K562 (cell line): ENCODE data around the gene ACAD8. TPM values are rescaled to one million over a fixed set of nuclear protein-coding genes. Genes with fewer than 3 reads are reported as not detected.

Experiments used
- ATAC-seq: fragments of 200-7000 bp; cut with Tn5 transposase; 3 replicates; pipeline ENCODE4 v1.9.1; 2020; ENCODE audit warnings: moderate library complexity
- BruUV-seq: library from RNA; stranded (reverse); fragments of 400-500 nt; replicated peaks from 2 replicates; lab custom pipeline; 2021; lab: Mats Ljungman, UMichigan
- CTCF ChIA-PET: fragments of 300-600 bp; formaldehyde crosslinking; extraction: SDS; loops from one replicate; lab custom pipeline; 2021; ENCODE audit warnings: low intra/inter-chr PET ratio; lab: Yijun Ruan, JAX
- POLR2A ChIA-PET: fragments of 300-600, 350-650 bp; sonication (Branson Sonifier 250); formaldehyde crosslinking; extraction: SDS; loops from one replicate; lab custom pipeline; 2021; ENCODE audit warnings: antibody characterized with exemption, inconsistent platforms; lab: Yijun Ruan, JAX
- DNase-seq, 4 experiments: peaks; one replicate each; pipeline versions ENCODE4 v3.0.0 to v3.0.0-alpha.2; 2011 to 2018; ENCODE audit warnings: low spot score in 3 of 4, mixed read lengths in 3 of 4; ENCODE audit errors: extremely low read depth in 1 of 4
- FAIRE-seq: peaks from 2 replicates; lab custom pipeline; 2011; peaks lifted over from hg19 to GRCh38; lab: Jason Lieb, UNC
- H2AFZ ChIP-seq: 2 replicates; pipeline ENCODE4 v1.6.0; 2011; ENCODE audit warnings: low read depth, low read length, control low read depth, inconsistent platforms
- H3K27ac ChIP-seq: fragments of 200-600 bp; 3 replicates; pipeline ENCODE4 v1.8.0; 2011; ENCODE audit warnings: low read depth, mild to moderate bottlenecking, control low read depth, inconsistent platforms, low read length, moderate library complexity, mixed read lengths; ENCODE audit errors: extremely low read depth
- H3K27me3 ChIP-seq, 2 experiments: fragments of 300-600 bp in 1 of 2; 2 replicates in 1 of 2; 3 replicates in 1 of 2; pipeline versions ENCODE4 v1.6.0 to v1.8.0; 2011; ENCODE audit warnings: inconsistent platforms in 2 of 2, low read length in 2 of 2, mild to moderate bottlenecking in 1 of 2, mixed read lengths in 1 of 2, moderate library complexity in 1 of 2; ENCODE audit not compliant: control insufficient read depth in 2 of 2, insufficient read depth in 2 of 2
- H3K36me3 ChIP-seq: fragments of 300-600 bp; 3 replicates; pipeline ENCODE4 v1.8.0; 2011; ENCODE audit warnings: mild to moderate bottlenecking, low read length, inconsistent platforms; ENCODE audit not compliant: control insufficient read depth, insufficient read depth
- H3K4me1 ChIP-seq, 2 experiments: fragments of 200-600 bp in 1 of 2; replicated peaks in 1 of 2; 2 replicates in 1 of 2; 3 replicates in 1 of 2; pipeline versions ENCODE4 v1.5.1 to v1.8.0; 2011; ENCODE audit warnings: inconsistent platforms in 2 of 2, low read length in 2 of 2, mild to moderate bottlenecking in 1 of 2, mixed read lengths in 1 of 2, moderate library complexity in 1 of 2; ENCODE audit not compliant: control insufficient read depth in 2 of 2, insufficient read depth in 2 of 2
- H3K4me2 ChIP-seq: 2 replicates; pipeline ENCODE4 v1.6.1; 2011; ENCODE audit warnings: low read length, control low read depth, inconsistent platforms, mixed read lengths; ENCODE audit not compliant: insufficient read depth
- H3K4me3 ChIP-seq: fragments of 200-600 bp; sonication (generic), shearing (Covaris generic); 2 replicates; pipeline ENCODE4 v1.5.1; 2016; ENCODE audit warnings: control low read depth, inconsistent platforms
- H3K79me2 ChIP-seq: fragments of 200-600 bp; 3 replicates; pipeline ENCODE4 v1.8.0; 2011; ENCODE audit warnings: low read length, inconsistent platforms; ENCODE audit not compliant: control insufficient read depth, insufficient read depth
- H3K9ac ChIP-seq, 2 experiments: 2 replicates each; pipeline versions ENCODE4 v1.6.0 to v1.6.1; 2011; ENCODE audit warnings: low read depth in 2 of 2, low read length in 2 of 2, control low read depth in 1 of 2, inconsistent platforms in 1 of 2, mild to moderate bottlenecking in 1 of 2, mixed read lengths in 1 of 2; ENCODE audit not compliant: insufficient read depth in 1 of 2
- H3K9me1 ChIP-seq: one replicate; pipeline ENCODE4 v1.6.0; 2011; ENCODE audit warnings: inconsistent platforms, mild to moderate bottlenecking, low read length, moderate library complexity; ENCODE audit not compliant: control insufficient read depth, insufficient read depth
- H3K9me3 ChIP-seq: replicated peaks from 2 replicates; pipeline ENCODE4 v1.5.1; 2011; ENCODE audit warnings: low read depth, low read length, inconsistent platforms; ENCODE audit not compliant: control insufficient read depth, insufficient read depth
- H4K20me1 ChIP-seq: replicated peaks from 2 replicates; pipeline ENCODE4 v1.6.1; 2011; ENCODE audit warnings: low read length, inconsistent platforms, mixed read lengths; ENCODE audit not compliant: control insufficient read depth, insufficient read depth
- COPS2 ChIP-seq: fragments of 450-650 bp; conservative IDR thresholded peaks from 2 replicates; pipeline ENCODE4 v1.6.1; 2016; ENCODE audit warnings: mild to moderate bottlenecking, moderate library complexity
- E2F3 ChIP-seq: fragments of 250-450 bp; sonication (Bioruptor Pico); IDR thresholded peaks from 2 replicates; pipeline ENCODE4 v1.4.0; 2020; ENCODE audit warnings: mild to moderate bottlenecking
- ETS2 ChIP-seq: IDR thresholded peaks from 2 replicates; pipeline ENCODE4 v1.6.1; 2016; ENCODE audit warnings: borderline replicate concordance, missing genetic modification characterization, mild to moderate bottlenecking, moderate library complexity, missing compliant biosample characterization; ENCODE audit not compliant: poor library complexity, severe bottlenecking
- FOXK2 ChIP-seq, 2 experiments: fragments of 450-650 bp; IDR thresholded peaks in 1 of 2; conservative IDR thresholded peaks in 1 of 2; 2 replicates each; pipeline ENCODE4 v1.6.1; 2016; ENCODE audit warnings: low read depth in 2 of 2, mild to moderate bottlenecking in 1 of 2
- MAZ ChIP-seq, 2 experiments: fragments of 450-650 bp in 1 of 2; sonication (generic) in 1 of 2; formaldehyde crosslinking; IDR thresholded peaks in 1 of 2; conservative IDR thresholded peaks in 1 of 2; 2 replicates each; pipeline versions ENCODE4 v1.4.0 to v1.5.0; 2020; ENCODE audit warnings: mild to moderate bottlenecking in 1 of 2, missing genetic modification reagents in 1 of 2
- NFE2L1 ChIP-seq: fragments of 450-650 bp; IDR thresholded peaks from 2 replicates; pipeline ENCODE4 v1.6.1; 2016; ENCODE audit warnings: missing genetic modification characterization, low read depth, mild to moderate bottlenecking, missing compliant biosample characterization, moderate library complexity, borderline replicate concordance
- PPARD ChIP-seq: fragments of 250-450 bp; sonication (Bioruptor Pico); IDR thresholded peaks from 2 replicates; pipeline ENCODE4 v1.8.0; 2022; ENCODE audit warnings: inconsistent platforms, mild to moderate bottlenecking, moderate library complexity
- SIRT6 ChIP-seq: IDR thresholded peaks from one replicate; pipeline ENCODE4 v1.6.1; 2012; ENCODE audit warnings: low read depth, mild to moderate bottlenecking, control low read depth, inconsistent platforms, low read length, moderate library complexity
- SUPT5H ChIP-seq: fragments of 450-650 bp; IDR thresholded peaks from 2 replicates; pipeline ENCODE4 v1.6.1; 2016
- TBL1XR1 ChIP-seq, 2 experiments: IDR thresholded peaks; 2 replicates each; pipeline ENCODE4 v1.6.1; 2012; ENCODE audit warnings: improper control_type of control experiment in 2 of 2, low read length in 2 of 2, mild to moderate bottlenecking in 1 of 2
- TEAD2 ChIP-seq: fragments of 450-650 bp; IDR thresholded peaks from 2 replicates; pipeline ENCODE4 v1.6.1; 2016; ENCODE audit warnings: missing genetic modification characterization, control low read depth, missing compliant biosample characterization
- ZNF354B ChIP-seq: fragments of 250-450 bp; sonication (Bioruptor Pico); IDR thresholded peaks from 2 replicates; pipeline ENCODE4 v1.4.0; 2020
- ZNF696 ChIP-seq: fragments of 250-450 bp; sonication (Bioruptor Pico); conservative IDR thresholded peaks from 2 replicates; pipeline ENCODE4 v1.4.0; 2020; ENCODE audit warnings: mild to moderate bottlenecking, moderate library complexity
- WGBS: fragments of 100-300 bp; shearing (Covaris generic); methylation state at CpG from one replicate; pipeline ENCODE4 v1.1.6; 2016; ENCODE audit warnings: low coverage, mixed read lengths; ENCODE audit not compliant: insufficient coverage; ENCODE audit errors: missing lambda C conversion rate; 5-methylcytosine and 5-hydroxymethylcytosine counted together
- in situ Hi-C: fragments of 300-500 bp; cut with MboI; formaldehyde crosslinking; loops from 4 replicates; pipeline ENCODE4 v1.15.0; 2018; ENCODE audit warnings: inconsistent platforms, mixed read lengths
- intact Hi-C: fragments of 100-400 bp; cut with micrococcal nuclease; formaldehyde crosslinking; loops from 2 replicates; pipeline ENCODE4 v1.14.2; 2022
- polyA plus RNA-seq, 8 experiments: library from polyadenylated mRNA; depleted of rRNA in 4 of 8; stranded (reverse) in 5 of 8; unstranded in 3 of 8; fragments of >200 nt; fragmentation: Nextera tagmentation in 2 of 8; fragmentation: Illumina TruSeq in 1 of 8; extraction: Ambion mirVana in 2 of 8; extraction: Trizol in 1 of 8; gene quantifications; 2 replicates each; pipeline versions ENCODE4 v1.2.1 to v1.2.3, GENCODE V29; 2011 to 2014; ENCODE audit warnings: inconsistent platforms in 1 of 8, missing spikeins in 1 of 8
- total RNA-seq, 7 experiments: library from RNA; depleted of rRNA in 6 of 7; stranded (reverse); fragments of >200 nt in 6 of 7; fragmentation: Illumina TruSeq in 2 of 7; extraction: Trizol in 2 of 7; gene quantifications; 2 replicates each; pipeline versions ENCODE4 v1.2.1 to v1.2.3, GENCODE V29; 2011 to 2021; ENCODE audit warnings: low replicate concordance in 1 of 7
- TF ChIP-seq, protein P1 (sequence below): fragments of 250-450 bp; sonication (Bioruptor Pico); IDR thresholded peaks from 2 replicates; pipeline ENCODE4 v1.4.0; 2020; ENCODE audit warnings: mild to moderate bottlenecking
- TF ChIP-seq, protein P2 (sequence below): sonication (generic); formaldehyde crosslinking; IDR thresholded peaks from 2 replicates; pipeline ENCODE4 v1.9.0; 2022; ENCODE audit warnings: mild to moderate bottlenecking, missing genetic modification reagents
- TF ChIP-seq, protein P3 (sequence below), 2 experiments: IDR thresholded peaks; 2 replicates each; pipeline ENCODE4 v1.6.1; 2011; ENCODE audit warnings: borderline replicate concordance in 1 of 2, control low read depth in 1 of 2, low read depth in 1 of 2, low read length in 1 of 2, mild to moderate bottlenecking in 1 of 2, mixed read lengths in 1 of 2, moderate library complexity in 1 of 2; ENCODE audit not compliant: insufficient read depth in 1 of 2, insufficient read length in 1 of 2, poor library complexity in 1 of 2, severe bottlenecking in 1 of 2; ENCODE audit errors: extremely low read depth in 1 of 2
- TF ChIP-seq, protein P4 (sequence below): sonication (generic); formaldehyde crosslinking; IDR thresholded peaks from 2 replicates; pipeline ENCODE4 v1.8.0; 2022; ENCODE audit warnings: missing genetic modification reagents, mild to moderate bottlenecking, moderate library complexity, borderline replicate concordance
- TF ChIP-seq, protein P5 (sequence below): fragments of 450-650 bp; IDR thresholded peaks from 2 replicates; pipeline ENCODE4 v1.6.1; 2016

The ACAD8 gene
- total and polyA plus RNA-seq, 9 of the 15 experiments (the other 6 are each of a cell fraction or from before 2014, with no cell fraction given) = 6.5 to 34.1 (median 20.1) TPM

DNA sequence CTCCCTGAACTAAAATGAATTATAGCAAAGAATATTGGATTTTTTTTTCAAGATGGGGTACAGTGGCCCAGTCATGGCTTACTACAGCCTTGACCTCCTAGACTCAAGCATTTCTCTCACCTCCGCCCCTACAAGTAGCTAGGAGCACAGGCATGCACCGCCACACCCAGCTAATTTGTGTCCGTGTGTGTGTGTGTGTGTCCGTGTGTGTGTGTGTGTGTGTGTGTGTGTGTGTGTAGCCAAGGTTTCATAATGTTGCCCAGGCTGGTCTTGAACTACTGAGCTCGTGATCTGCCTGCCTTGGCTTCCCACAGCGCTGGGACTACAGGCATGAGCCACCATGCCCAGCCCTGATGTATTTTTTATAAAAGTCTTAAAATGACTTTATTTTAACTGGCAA lies 12.8 kb upstream of the ACAD8 start:
- BruUV-seq = no TSS peak
- TF ChIP-seq, protein P1, sequence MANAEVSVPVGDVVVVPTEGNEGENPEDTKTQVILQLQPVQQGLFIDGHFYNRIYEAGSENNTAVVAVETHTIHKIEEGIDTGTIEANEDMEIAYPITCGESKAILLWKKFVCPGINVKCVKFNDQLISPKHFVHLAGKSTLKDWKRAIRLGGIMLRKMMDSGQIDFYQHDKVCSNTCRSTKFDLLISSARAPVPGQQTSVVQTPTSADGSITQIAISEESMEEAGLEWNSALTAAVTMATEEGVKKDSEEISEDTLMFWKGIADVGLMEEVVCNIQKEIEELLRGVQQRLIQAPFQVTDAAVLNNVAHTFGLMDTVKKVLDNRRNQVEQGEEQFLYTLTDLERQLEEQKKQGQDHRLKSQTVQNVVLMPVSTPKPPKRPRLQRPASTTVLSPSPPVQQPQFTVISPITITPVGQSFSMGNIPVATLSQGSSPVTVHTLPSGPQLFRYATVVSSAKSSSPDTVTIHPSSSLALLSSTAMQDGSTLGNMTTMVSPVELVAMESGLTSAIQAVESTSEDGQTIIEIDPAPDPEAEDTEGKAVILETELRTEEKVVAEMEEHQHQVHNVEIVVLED (CRISPR knock-in tag) = no peak
- TF ChIP-seq SIRT6 = no peak
- TF ChIP-seq, protein P2, sequence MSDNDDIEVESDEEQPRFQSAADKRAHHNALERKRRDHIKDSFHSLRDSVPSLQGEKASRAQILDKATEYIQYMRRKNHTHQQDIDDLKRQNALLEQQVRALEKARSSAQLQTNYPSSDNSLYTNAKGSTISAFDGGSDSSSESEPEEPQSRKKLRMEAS (CRISPR knock-in tag) = no peak
- no peak for TF ChIP-seq E2F3 (CRISPR knock-in tag)
- TF ChIP-seq, protein P3, sequence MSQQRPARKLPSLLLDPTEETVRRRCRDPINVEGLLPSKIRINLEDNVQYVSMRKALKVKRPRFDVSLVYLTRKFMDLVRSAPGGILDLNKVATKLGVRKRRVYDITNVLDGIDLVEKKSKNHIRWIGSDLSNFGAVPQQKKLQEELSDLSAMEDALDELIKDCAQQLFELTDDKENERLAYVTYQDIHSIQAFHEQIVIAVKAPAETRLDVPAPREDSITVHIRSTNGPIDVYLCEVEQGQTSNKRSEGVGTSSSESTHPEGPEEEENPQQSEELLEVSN (IDR thresholded peaks at IDR 0.05; ENCODE audit: borderline replicate concordance in 1 of 2, extremely low read depth in 1 of 2, insufficient read depth in 1 of 2, insufficient read length in 1 of 2, low read depth in 1 of 2, low read length in 1 of 2, poor library complexity in 1 of 2, severe bottlenecking in 1 of 2) = no peak
- no peak for TF ChIP-seq NFE2L1 (tag)
- TF ChIP-seq ETS2 (tag) = no peak
- no peak for TF ChIP-seq PPARD (CRISPR knock-in tag)
- no peak for TF ChIP-seq TBL1XR1 (IDR thresholded peaks at IDR 0.05; ENCODE audit: low read length in 2 of 2)
- TF ChIP-seq TEAD2 = no peak
- TF ChIP-seq COPS2 = no peak
- TF ChIP-seq MAZ (CRISPR knock-in tag; conservative IDR thresholded peaks at IDR 0.05 in 1 of 2, IDR thresholded peaks at IDR 0.05 in 1 of 2) = no peak
- no peak for TF ChIP-seq SUPT5H
- TF ChIP-seq, protein P4, sequence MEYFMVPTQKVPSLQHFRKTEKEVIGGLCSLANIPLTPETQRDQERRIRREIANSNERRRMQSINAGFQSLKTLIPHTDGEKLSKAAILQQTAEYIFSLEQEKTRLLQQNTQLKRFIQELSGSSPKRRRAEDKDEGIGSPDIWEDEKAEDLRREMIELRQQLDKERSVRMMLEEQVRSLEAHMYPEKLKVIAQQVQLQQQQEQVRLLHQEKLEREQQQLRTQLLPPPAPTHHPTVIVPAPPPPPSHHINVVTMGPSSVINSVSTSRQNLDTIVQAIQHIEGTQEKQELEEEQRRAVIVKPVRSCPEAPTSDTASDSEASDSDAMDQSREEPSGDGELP (CRISPR knock-in tag) = no peak
- TF ChIP-seq, protein P5, sequence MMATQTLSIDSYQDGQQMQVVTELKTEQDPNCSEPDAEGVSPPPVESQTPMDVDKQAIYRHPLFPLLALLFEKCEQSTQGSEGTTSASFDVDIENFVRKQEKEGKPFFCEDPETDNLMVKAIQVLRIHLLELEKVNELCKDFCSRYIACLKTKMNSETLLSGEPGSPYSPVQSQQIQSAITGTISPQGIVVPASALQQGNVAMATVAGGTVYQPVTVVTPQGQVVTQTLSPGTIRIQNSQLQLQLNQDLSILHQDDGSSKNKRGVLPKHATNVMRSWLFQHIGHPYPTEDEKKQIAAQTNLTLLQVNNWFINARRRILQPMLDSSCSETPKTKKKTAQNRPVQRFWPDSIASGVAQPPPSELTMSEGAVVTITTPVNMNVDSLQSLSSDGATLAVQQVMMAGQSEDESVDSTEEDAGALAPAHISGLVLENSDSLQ = no peak
- no peak for TF ChIP-seq ZNF354B (CRISPR knock-in tag)
- TF ChIP-seq ZNF696 (CRISPR knock-in tag) = no peak
- no peak for TF ChIP-seq FOXK2 (conservative IDR thresholded peaks at IDR 0.05 in 1 of 2, IDR thresholded peaks at IDR 0.05 in 1 of 2; ENCODE audit: low read depth in 2 of 2)

More for the DNA sequence above, 12.8 kb upstream of the ACAD8 start:
- H3K36me3 ChIP-seq = peaks cover 78% of the 10 kb centered on the region; the same call in 2 of the 3 replicates
- H3K4me1 ChIP-seq = peaks cover 3 to 9% of the 10 kb centered on the region in 2 experiments; a peak in 3 of 5 replicates
- WGBS = 68% methylated on average over 5 of the region's 6 CpGs
- no peaks in the 10 kb centered on the region for H4K20me1 ChIP-seq
- H3K4me2 ChIP-seq = no peak overlapping the region
- H3K4me3 ChIP-seq = no peak overlapping the region
- H2AFZ ChIP-seq = no peak overlapping the region
- no peak for DNase-seq
- H3K79me2 ChIP-seq = peaks cover 6% of the 10 kb centered on the region; the same call in 2 of the 3 replicates
- no peak overlapping the region for H3K9ac ChIP-seq
- H3K27ac ChIP-seq = no peak overlapping the region
- no peak for ATAC-seq
- no peaks in the 10 kb centered on the region for H3K27me3 ChIP-seq
- intact Hi-C loops (no loop called here), in situ Hi-C loops (no loop called here)
- CTCF ChIA-PET = no interaction called here
- POLR2A ChIA-PET = no interaction called here
- FAIRE-seq = no peak
- no peaks in the 10 kb centered on the region for H3K9me3 ChIP-seq
- no peaks in the 10 kb centered on the region for H3K9me1 ChIP-seq
